Psoas muscle (tissue), 8 donors: ENCODE data around the gene NT5DC4. TPM values are rescaled to one million over a fixed set of nuclear protein-coding genes. Genes with fewer than 3 reads are reported as not detected.
"Not testable (repeated sequence)": the region's sequence is repeated elsewhere in the genome, so short reads cannot be mapped to it uniquely, and the experiment has no call there.

Experiments
- ATAC-seq, 4 donors: fragments of 200-7000 bp; cut with Tn5 transposase; one replicate each; pipeline ENCODE4 v1.9.1; 2020; ENCODE audit warnings: moderate library complexity in 3 of 4, mild to moderate bottlenecking in 2 of 4
- DNase-seq, 2 donors: peaks; one replicate each; pipeline ENCODE4 v3.0.0-alpha.2; 2020
- H3K27ac ChIP-seq: fragments of 200-600 bp; one replicate; pipeline ENCODE4 v1.8.0; 2022
- H3K27me3 ChIP-seq, 3 donors: fragments of 200-600 bp in 1 of 3; one replicate each; pipeline versions ENCODE4 v1.6.1 to v1.8.0; 2013 to 2022; ENCODE audit warnings: low read length in 2 of 3, mild to moderate bottlenecking in 2 of 3, moderate library complexity in 1 of 3; ENCODE audit not compliant: insufficient read depth in 3 of 3
- H3K36me3 ChIP-seq, 2 donors: fragments of 200-600 bp in 1 of 2; one replicate each; pipeline versions ENCODE4 v1.6.1 to v1.8.0; 2013 to 2022; ENCODE audit warnings: low read depth in 1 of 2, mild to moderate bottlenecking in 1 of 2, moderate library complexity in 1 of 2; ENCODE audit not compliant: insufficient read depth in 1 of 2
- H3K4me1 ChIP-seq: fragments of 200-600 bp; one replicate; pipeline ENCODE4 v1.8.0; 2022
- H3K4me3 ChIP-seq: fragments of 200-600 bp; one replicate; pipeline ENCODE4 v1.8.0; 2022; ENCODE audit warnings: mild to moderate bottlenecking
- H3K9me3 ChIP-seq: fragments of 200-600 bp; one replicate; pipeline ENCODE4 v1.8.0; 2022
- WGBS, 3 donors: extraction: QIAGEN DNeasy Blood & Tissue Kit; methylation state at CpG; one replicate each; pipeline versions ENCODE4 v1.1.6 to v1.1.7; 2013; 5-methylcytosine and 5-hydroxymethylcytosine counted together
- intact Hi-C, 2 donors: fragments of 100-400 bp; cut with DNase I; formaldehyde crosslinking; loops; one replicate each; pipeline versions ENCODE4 v1.11.0 to v1.14.2; 2022
- polyA plus RNA-seq, 3 donors: library from polyadenylated mRNA; stranded (reverse); fragments of 200-250 nt; gene quantifications; one replicate each; pipeline ENCODE4 v1.2.3, GENCODE V29; 2013
- total RNA-seq, 4 donors: library from RNA; stranded (reverse); fragmentation: NEBNext Ultra II Directional in 2 of 4; extraction: Animal tissue kit (Norgen Biotek cat#: 25700) in 2 of 4; gene quantifications; one replicate each; pipeline versions ENCODE4 v1.2.1 to v1.2.4, GENCODE V29; 2021 to 2023
- TF ChIP-seq, protein P1 (sequence below): fragments of 200-600 bp; IDR thresholded peaks from one replicate; pipeline ENCODE4 v1.8.0; 2022; ENCODE audit warnings: antibody characterized with exemption
- donor health status: healthy with polysubstance abuse.
- donor health status: DM: no; HTN: no; CAD: no; lungs with moderate emphysema.
- donor health status: Bipolar disorder and iron deficiency.
- donor health status: healthy.
- donor health status: DM: yes; HTN: yes; CAD: no.
- donor health status: DM: no; HTN: no; CAD: no.
- donor health status: DM: no; HTN: no; CAD: no.
- donor health status: DM: yes; HTN: yes; CAD: no.

The NT5DC4 gene
- total and polyA plus RNA-seq, 7 donors, result not detected

DNA sequence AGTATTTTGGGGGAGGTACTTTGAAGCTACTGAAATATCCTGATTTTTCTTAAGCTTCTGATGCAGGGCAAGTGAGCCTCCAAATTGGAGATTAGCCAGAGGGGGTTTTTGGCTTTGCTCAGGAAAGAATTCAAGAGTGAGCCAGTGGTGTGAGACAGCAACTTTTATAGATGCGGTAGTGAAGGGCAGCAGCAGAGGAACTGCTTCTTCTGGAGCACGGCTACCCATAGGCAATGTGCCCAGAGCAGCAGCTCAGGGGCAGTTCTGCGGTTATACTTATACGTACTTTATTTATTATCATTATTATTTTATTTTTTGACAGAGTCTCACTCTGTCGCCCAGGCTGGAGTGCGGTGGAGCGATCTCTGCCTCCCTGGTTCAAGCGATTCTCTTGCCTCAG lies 19.8 kb upstream of the NT5DC4 start:
- Histone ChIP-seq H3K27ac (no peak overlapping the region), H3K4me1 (no peaks in the 10 kb centered on the region), H3K27me3 (no peaks in the 10 kb centered on the region), H3K36me3 (no peaks in the 10 kb centered on the region), H3K9me3 (no peaks in the 10 kb centered on the region), H3K4me3 (no peak overlapping the region)
- ATAC-seq (no peak), DNase-seq (no peak)
- 73 to 84% (median 77%) methylated on average over 8 of the region's 8 CpGs for WGBS, 3 donors
- TF ChIP-seq, protein P1, sequence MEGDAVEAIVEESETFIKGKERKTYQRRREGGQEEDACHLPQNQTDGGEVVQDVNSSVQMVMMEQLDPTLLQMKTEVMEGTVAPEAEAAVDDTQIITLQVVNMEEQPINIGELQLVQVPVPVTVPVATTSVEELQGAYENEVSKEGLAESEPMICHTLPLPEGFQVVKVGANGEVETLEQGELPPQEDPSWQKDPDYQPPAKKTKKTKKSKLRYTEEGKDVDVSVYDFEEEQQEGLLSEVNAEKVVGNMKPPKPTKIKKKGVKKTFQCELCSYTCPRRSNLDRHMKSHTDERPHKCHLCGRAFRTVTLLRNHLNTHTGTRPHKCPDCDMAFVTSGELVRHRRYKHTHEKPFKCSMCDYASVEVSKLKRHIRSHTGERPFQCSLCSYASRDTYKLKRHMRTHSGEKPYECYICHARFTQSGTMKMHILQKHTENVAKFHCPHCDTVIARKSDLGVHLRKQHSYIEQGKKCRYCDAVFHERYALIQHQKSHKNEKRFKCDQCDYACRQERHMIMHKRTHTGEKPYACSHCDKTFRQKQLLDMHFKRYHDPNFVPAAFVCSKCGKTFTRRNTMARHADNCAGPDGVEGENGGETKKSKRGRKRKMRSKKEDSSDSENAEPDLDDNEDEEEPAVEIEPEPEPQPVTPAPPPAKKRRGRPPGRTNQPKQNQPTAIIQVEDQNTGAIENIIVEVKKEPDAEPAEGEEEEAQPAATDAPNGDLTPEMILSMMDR, result no peak
- intact Hi-C loops, result no loop called here

- TF ChIP-seq, protein P1, result no peak
- Histone ChIP-seq H3K27me3 (no peaks in the 10 kb centered on the region), H3K36me3 (no peaks in the 10 kb centered on the region), H3K4me1 (no peaks in the 10 kb centered on the region), H3K27ac (no peak overlapping the region), H3K9me3 (no peaks in the 10 kb centered on the region), H3K4me3 (no peak overlapping the region)
- WGBS, 3 donors, result 45 to 98% (median 70%) methylated on average over 2 of the region's 2 CpGs
- intact Hi-C loops, result no loop called here
- DNase-seq, result no peak
- no peak for ATAC-seq
Measured at GRCh38 chr2:112703684-112704083, 17.1 kb upstream of the NT5DC4 start.

DNA sequence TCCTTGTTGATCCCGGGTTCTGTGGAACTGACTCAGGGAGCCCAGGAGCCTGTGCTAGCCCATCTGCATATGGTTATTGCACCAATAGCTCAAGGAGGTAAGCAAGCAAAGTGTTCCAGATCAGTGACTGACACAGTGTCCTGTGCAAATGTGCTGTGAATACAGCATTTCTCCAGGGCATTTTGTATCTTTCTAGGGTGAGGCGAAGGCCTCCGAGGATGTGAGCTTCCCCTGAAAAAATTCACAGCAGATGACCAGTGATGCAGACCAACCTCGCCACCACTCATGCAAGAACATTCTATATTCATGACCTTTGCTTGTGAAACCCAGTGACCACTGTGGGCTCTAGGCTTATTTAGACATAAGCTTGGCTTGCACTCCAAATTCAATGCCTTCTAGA lies 15.2 kb upstream of the NT5DC4 start:
- WGBS, 3 donors, result 87 to 92% (median 90%) methylated on average over 4 of the region's 4 CpGs
- TF ChIP-seq, protein P1, result no peak
- DNase-seq (no peak), ATAC-seq (no peak)
- intact Hi-C loops, result no loop called here
- Histone ChIP-seq H3K4me1 (no peaks in the 10 kb centered on the region), H3K27me3 (no peaks in the 10 kb centered on the region), H3K36me3 (no peaks in the 10 kb centered on the region), H3K9me3 (no peaks in the 10 kb centered on the region), H3K4me3 (no peak overlapping the region), H3K27ac (no peak overlapping the region)

DNA sequence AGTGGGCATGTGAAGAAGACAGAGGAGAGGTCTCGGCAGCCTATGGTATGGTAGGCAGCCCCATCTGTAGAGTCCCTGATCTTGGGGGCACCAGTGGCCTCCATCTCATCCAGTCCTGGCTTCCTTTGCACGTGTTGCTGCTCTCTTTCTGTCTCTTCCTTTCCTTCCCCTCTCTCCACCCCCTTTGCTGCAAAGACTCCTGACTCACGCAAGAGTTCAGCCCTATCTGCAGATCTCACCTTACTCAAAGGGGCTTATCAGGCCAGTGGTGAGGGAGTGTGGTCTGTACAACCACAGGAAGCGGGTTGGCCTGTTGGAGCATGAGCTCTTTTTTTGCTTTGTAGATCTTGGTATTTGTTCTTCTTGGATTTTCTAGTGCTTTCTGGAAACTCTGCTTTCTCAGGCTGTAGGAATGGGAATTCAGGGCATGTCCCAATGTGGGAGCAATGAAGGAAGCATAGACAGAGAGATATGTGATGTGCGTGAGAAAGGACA lies 14.6 kb upstream of the NT5DC4 start:
- WGBS, 3 donors, result 48 to 65% (median 54%) methylated on average over 5 of the region's 5 CpGs
- no peak for ATAC-seq
- intact Hi-C loops, result no loop called here

DNA sequence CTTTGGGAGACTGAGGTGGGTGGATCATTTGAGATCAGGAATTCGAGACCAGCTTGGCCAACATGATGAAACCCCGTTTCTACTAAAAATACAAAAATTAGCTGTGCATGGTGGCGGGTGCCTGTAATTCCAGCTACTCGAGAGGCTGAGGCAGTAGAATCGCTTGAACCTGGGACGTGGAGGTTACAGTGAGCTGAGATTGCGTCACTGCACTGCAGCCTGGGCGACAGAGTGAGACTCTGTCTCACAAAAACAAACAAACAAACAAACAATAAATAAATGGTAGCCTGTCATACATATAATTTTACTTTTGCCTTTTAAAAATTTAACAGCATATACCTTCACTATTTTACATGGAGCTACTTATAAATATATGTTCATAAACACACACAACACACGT lies 13.9 kb upstream of the NT5DC4 start:
- H3K9me3 ChIP-seq, intact Hi-C loops, DNase-seq, H3K36me3 ChIP-seq, H3K4me1 ChIP-seq, ATAC-seq, H3K4me3 ChIP-seq, H3K27ac ChIP-seq, H3K27me3 ChIP-seq: not testable (repeated sequence)
- WGBS, 3 donors, result 73 to 84% (median 78%) methylated on average over 9 of the region's 9 CpGs

More for the DNA sequence above, 14.6 kb upstream of the NT5DC4 start:
- Histone ChIP-seq H3K27ac (no peak overlapping the region), H3K4me1 (no peaks in the 10 kb centered on the region), H3K27me3 (no peaks in the 10 kb centered on the region), H3K4me3 (no peak overlapping the region), H3K9me3 (no peaks in the 10 kb centered on the region), H3K36me3 (no peaks in the 10 kb centered on the region)
- TF ChIP-seq, protein P1, result no peak
- no peak for DNase-seq
